ENCODE results near the gene CCDC158. TPM values are rescaled to one million over a fixed set of nuclear protein-coding genes. Genes with fewer than 3 reads are reported as not detected.
A peak's percentile ranks its signal among the peaks of the same experiment; 100 is the strongest.
"Not testable (repeated sequence)": the region's sequence is repeated elsewhere in the genome, so short reads cannot be mapped to it uniquely, and the experiment has no call there.

The CCDC158 gene
- total RNA-seq, 4 donors from 2014 or later: not detected

DNA sequence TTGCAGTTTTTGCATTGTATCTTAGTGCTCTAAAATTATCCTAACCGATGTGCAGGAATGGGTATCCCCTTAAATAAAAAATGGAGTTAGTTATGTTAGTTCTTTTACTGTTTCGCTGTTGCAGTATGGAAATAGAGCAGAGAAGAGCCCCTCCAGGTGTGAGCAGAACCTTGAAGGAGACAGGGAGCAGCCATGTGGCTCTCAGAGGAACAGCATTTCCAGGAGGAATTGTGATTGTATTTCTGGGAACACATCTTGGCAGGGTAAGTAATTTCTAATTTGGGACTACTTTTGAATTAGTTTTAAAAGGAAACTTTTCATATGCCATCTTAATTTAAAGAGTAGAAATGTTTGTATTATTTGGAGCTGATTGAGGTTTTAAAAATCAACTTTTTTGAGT is 5.3 kb upstream of the CCDC158 start:
- no peaks in the 10 kb centered on the region for H3K36me3 ChIP-seq
- DNase-seq: no peak
- TF ChIP-seq, protein P1, sequence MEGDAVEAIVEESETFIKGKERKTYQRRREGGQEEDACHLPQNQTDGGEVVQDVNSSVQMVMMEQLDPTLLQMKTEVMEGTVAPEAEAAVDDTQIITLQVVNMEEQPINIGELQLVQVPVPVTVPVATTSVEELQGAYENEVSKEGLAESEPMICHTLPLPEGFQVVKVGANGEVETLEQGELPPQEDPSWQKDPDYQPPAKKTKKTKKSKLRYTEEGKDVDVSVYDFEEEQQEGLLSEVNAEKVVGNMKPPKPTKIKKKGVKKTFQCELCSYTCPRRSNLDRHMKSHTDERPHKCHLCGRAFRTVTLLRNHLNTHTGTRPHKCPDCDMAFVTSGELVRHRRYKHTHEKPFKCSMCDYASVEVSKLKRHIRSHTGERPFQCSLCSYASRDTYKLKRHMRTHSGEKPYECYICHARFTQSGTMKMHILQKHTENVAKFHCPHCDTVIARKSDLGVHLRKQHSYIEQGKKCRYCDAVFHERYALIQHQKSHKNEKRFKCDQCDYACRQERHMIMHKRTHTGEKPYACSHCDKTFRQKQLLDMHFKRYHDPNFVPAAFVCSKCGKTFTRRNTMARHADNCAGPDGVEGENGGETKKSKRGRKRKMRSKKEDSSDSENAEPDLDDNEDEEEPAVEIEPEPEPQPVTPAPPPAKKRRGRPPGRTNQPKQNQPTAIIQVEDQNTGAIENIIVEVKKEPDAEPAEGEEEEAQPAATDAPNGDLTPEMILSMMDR (IDR thresholded peaks at IDR 0.05): peak in 1 of 6 experiments; percentile 6
- TF ChIP-seq POLR2A (IDR thresholded peaks at IDR 0.05): no peak
- H3K9me3 ChIP-seq: no peaks in the 10 kb centered on the region
- H3K4me3 ChIP-seq: no peak overlapping the region
- H3K27me3 ChIP-seq: peaks cover 0 to under 1% of the 10 kb centered on the region in 2 donors
- H3K27ac ChIP-seq: no peak overlapping the region
- H3K4me1 ChIP-seq: no peaks in the 10 kb centered on the region

DNA sequence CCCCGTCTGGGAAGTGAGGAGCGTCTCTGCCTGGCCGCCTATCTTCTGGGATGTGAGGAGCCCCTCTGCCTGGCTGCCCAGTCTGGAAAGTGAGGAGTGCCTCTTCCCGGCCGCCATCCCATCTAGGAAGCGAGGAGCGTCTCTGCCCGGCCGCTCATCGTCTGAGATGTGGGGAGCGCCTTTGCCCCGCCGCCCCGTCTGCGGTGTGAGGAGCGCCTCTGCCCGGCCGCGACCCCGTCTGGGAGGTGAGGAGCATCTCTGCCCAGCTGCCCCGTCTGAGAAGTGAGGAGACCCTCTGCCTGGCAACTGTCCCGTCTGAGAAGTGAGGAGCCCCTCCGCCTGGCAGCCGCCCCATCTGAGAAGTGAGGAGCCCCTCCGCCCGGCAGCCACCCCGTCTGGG is 2.2 kb upstream of the CCDC158 start:
- not testable (repeated sequence) for H3K36me3 ChIP-seq, H3K27ac ChIP-seq, DNase-seq, H3K4me3 ChIP-seq, H3K9me3 ChIP-seq, H3K27me3 ChIP-seq, H3K4me1 ChIP-seq

DNA sequence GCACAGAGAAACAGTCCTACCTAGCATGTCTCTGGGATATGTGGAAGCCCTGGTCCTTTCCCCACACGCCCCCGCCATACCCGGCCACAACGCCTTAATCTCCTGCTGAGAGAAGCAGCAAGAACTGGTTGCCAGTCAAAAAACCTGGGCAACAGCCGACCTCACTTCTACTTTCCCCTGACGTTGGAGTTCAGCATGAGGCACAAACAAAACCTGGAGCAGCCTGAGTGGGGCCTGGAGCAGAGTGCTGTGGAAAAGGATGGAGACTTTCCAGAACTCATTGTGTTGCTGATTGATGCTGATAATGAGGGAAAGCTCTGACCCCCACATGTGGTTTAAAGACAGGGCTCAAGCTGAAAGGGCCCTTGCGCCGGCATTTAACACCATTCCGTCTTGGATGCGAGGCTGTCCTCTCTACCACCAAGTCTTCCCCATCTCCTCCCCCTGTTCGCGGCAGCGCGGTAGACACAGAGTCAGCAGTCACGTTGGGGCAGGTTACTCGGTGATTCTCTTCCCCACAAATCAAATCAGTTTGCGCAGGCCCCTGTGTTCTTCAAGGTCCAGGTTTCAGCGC is 666 bp downstream of the CCDC158 start:
- Histone ChIP-seq H3K9me3 (no peaks in the 10 kb centered on the region), H3K36me3 (no peaks in the 10 kb centered on the region), H3K27me3 (peaks cover 0 to 5% of the 10 kb centered on the region in 2 donors), H3K4me3 (peak overlapping the region in 3 of 4 donors; percentile 30 to 64 (median 51)), H3K27ac (no peak overlapping the region), H3K4me1 (peaks cover 0 to 9% (median 1%) of the 10 kb centered on the region in 4 donors)
- TF ChIP-seq POLR2A (IDR thresholded peaks at IDR 0.05): no peak
- TF ChIP-seq, protein P1 (IDR thresholded peaks at IDR 0.05): no peak
- no peak for DNase-seq

DNA sequence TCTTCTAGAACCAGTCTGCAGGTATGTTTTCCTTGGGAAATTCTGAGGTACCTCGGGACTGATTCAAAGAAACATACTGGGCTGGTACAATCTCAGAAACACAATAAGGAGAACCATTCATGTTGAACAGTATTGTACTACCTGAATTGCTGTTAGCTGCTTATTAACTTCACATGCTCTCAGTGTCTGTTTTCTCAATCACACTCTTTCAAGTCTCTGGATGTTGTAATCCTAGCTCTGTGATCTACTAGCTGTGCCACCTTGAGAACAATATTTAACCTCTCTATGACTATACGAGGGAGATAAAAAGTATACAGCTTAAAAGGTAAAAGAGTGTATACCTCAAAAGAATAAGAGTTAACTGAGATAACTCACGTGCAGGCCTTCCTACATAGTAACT is 10.3 kb downstream of the CCDC158 start:
- Histone ChIP-seq H3K27me3 (no peaks in the 10 kb centered on the region), H3K4me3 (no peak overlapping the region), H3K9me3 (no peaks in the 10 kb centered on the region), H3K36me3 (no peaks in the 10 kb centered on the region), H3K27ac (no peak overlapping the region), H3K4me1 (no peaks in the 10 kb centered on the region)
- TF ChIP-seq, protein P1 (IDR thresholded peaks at IDR 0.05): no peak
- TF ChIP-seq POLR2A (IDR thresholded peaks at IDR 0.05): no peak
- no peak for DNase-seq

DNA sequence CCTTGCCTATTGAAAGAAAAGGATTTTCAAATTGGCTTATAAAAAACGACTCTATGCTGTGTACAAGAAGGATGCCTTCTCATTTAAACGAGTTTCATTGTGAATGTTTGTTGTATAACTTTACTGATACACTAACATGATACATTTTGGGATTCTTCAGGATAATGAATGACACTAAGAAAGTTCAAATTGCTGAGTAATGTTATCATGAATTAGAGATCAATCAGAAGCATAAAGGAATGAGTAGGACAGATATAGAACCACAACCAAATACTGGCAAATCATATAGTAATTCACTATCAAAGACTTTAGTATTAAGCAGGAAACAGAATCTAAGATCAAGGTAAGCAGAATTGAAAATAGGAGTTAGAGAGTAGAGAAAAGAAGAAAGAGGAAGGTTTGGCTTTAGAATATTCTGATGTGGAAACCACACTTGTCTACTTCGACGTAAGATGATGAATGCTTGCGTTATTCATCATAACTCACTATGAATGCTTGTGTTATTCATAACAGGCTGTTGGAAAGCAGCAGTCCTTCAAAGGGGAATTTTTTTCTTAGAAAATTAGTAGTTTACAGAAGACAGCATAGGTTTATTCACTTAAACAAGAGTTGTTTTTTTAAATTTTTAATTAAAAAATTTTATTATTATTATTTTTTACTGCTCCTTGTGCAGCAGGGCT is 13.4 kb downstream of the CCDC158 start:
- Histone ChIP-seq H3K4me1 (no peaks in the 10 kb centered on the region), H3K27ac (no peak overlapping the region), H3K27me3 (no peaks in the 10 kb centered on the region), H3K4me3 (no peak overlapping the region), H3K36me3 (no peaks in the 10 kb centered on the region), H3K9me3 (no peaks in the 10 kb centered on the region)
- TF ChIP-seq, protein P1 (IDR thresholded peaks at IDR 0.05): no peak
- TF ChIP-seq POLR2A (IDR thresholded peaks at IDR 0.05): no peak
- DNase-seq: no peak

DNA sequence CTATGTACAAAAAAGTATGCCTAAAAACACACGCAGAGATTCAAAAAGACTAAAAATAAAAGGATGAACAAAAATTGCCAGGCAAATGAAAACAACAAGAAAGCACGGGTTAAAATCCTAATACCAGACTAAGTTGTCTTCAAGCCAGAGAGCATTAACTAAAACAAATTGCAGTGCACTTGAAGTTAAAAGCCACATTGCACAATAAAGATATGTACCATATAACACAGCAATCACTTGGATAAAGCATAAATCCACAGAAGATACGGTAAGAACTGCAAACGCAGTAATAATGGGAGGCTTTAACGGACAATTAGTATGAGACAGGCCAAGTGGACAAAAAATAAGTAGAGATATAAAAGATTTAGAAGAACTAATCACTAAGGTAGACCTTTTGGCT is 14.9 kb downstream of the CCDC158 start:
- Histone ChIP-seq H3K36me3 (no peaks in the 10 kb centered on the region), H3K27me3 (no peaks in the 10 kb centered on the region), H3K4me3 (no peak overlapping the region), H3K4me1 (no peaks in the 10 kb centered on the region), H3K27ac (no peak overlapping the region), H3K9me3 (no peaks in the 10 kb centered on the region)
- no peak for TF ChIP-seq POLR2A (IDR thresholded peaks at IDR 0.05)
- TF ChIP-seq, protein P1 (IDR thresholded peaks at IDR 0.05): no peak
- DNase-seq: no peak

Data from Peyer's patch (tissue), 4 donors.